OCI-LY1 (cell line): ENCODE measurements around the gene C1orf105.

ENCODE experiments used
- H2AFZ ChIP-seq: fragments of 200-600 bp; sonication (generic), shearing (Covaris generic); 2 replicates; pipeline ENCODE4 v1.6.0; 2014; ENCODE audit warnings: antibody characterized with exemption, mild to moderate bottlenecking, low read length
- H3F3A ChIP-seq: fragments of 200-600 bp; sonication (generic), shearing (Covaris generic); 2 replicates; pipeline ENCODE4 v1.6.0; 2014; ENCODE audit warnings: mild to moderate bottlenecking, antibody characterized with exemption, low read length, moderate library complexity; ENCODE audit not compliant: insufficient read depth
- H3K27ac ChIP-seq: fragments of 200-600 bp; sonication (generic); 2 replicates; pipeline ENCODE4 v1.5.1; 2014; ENCODE audit warnings: low read length, mixed run types, mild to moderate bottlenecking, low read depth; ENCODE audit not compliant: poor library complexity, severe bottlenecking
- H3K27me3 ChIP-seq: fragments of 200-600 bp; sonication (generic); 2 replicates; pipeline ENCODE4 v1.6.0; 2014; ENCODE audit warnings: antibody characterized with exemption, mild to moderate bottlenecking, low read length, moderate library complexity; ENCODE audit not compliant: insufficient read depth
- H3K36me3 ChIP-seq: fragments of 200-600 bp; sonication (generic); 2 replicates; pipeline ENCODE4 v1.6.1; 2014; ENCODE audit warnings: mild to moderate bottlenecking, antibody characterized with exemption, low read length, moderate library complexity, mixed read lengths; ENCODE audit not compliant: insufficient read depth
- H3K4me1 ChIP-seq: fragments of 200-600 bp; sonication (generic); 2 replicates; pipeline ENCODE4 v1.5.1; 2014; ENCODE audit warnings: mild to moderate bottlenecking, low read length, moderate library complexity; ENCODE audit not compliant: insufficient read depth, severe bottlenecking
- H3K4me2 ChIP-seq: fragments of 200-600 bp; sonication (generic), shearing (Covaris generic); 2 replicates; pipeline ENCODE4 v1.6.1; 2014; ENCODE audit warnings: low read length
- H3K4me3 ChIP-seq: fragments of 200-600 bp; sonication (generic); 2 replicates; pipeline ENCODE4 v1.5.1; 2014; ENCODE audit warnings: low read length, low read depth, mild to moderate bottlenecking, mixed read lengths; ENCODE audit not compliant: poor library complexity, severe bottlenecking
- H3K79me2 ChIP-seq: fragments of 200-600 bp; shearing (Covaris generic); 2 replicates; pipeline ENCODE4 v1.6.1; 2016; ENCODE audit warnings: mixed run types, low read length, mixed read lengths; ENCODE audit not compliant: insufficient read depth
- H3K9ac ChIP-seq: fragments of 200-600 bp; sonication (generic), shearing (Covaris generic); 2 replicates; pipeline ENCODE4 v1.6.1; 2014; ENCODE audit warnings: mild to moderate bottlenecking, low read length, mixed read lengths
- H3K9me2 ChIP-seq: fragments of 200-600 bp; sonication (generic), shearing (Covaris generic); 2 replicates; pipeline ENCODE4 v1.6.1; 2014; ENCODE audit warnings: low read depth, mild to moderate bottlenecking, low read length, mixed read lengths
- H3K9me3 ChIP-seq: fragments of 200-600 bp; shearing (Covaris generic); 2 replicates; pipeline ENCODE4 v1.6.1; 2014; ENCODE audit warnings: low read length, mixed read lengths
- H4K20me1 ChIP-seq: fragments of 200-600 bp; sonication (generic), shearing (Covaris generic); 2 replicates; pipeline ENCODE4 v1.6.0; 2016; ENCODE audit warnings: mild to moderate bottlenecking, low read length; ENCODE audit not compliant: insufficient read depth
- CTCF ChIP-seq: fragments of 200-600 bp; sonication (generic), shearing (Covaris generic); IDR thresholded peaks from 2 replicates; pipeline ENCODE4 v1.5.1; 2017; ENCODE audit warnings: mild to moderate bottlenecking, antibody characterized with exemption, low read length, moderate library complexity, mixed read lengths
- EZH2 ChIP-seq: fragments of 200-600 bp; sonication (generic), shearing (Covaris generic); IDR thresholded peaks from 2 replicates; pipeline ENCODE4 v1.8.0; 2017; ENCODE audit warnings: borderline replicate concordance, mixed run types, mild to moderate bottlenecking, antibody characterized with exemption, low read length, moderate library complexity, mixed read lengths

Gene C1orf105

GRCh38 chr1:172473302-172473701 lies 52.8 kb downstream of the C1orf105 start:
- no peak overlapping the region for H2AFZ ChIP-seq
- no peak overlapping the region for H3K9ac ChIP-seq
- no peaks in the 10 kb centered on the region for H4K20me1 ChIP-seq
- H3K4me1 ChIP-seq = no peaks in the 10 kb centered on the region
- H3K4me2 ChIP-seq = no peak overlapping the region
- H3K27me3 ChIP-seq = no peaks in the 10 kb centered on the region
- H3K4me3 ChIP-seq = no peak overlapping the region
- H3F3A ChIP-seq = no peaks in the 10 kb centered on the region
- H3K27ac ChIP-seq = no peak overlapping the region
- no peaks in the 10 kb centered on the region for H3K79me2 ChIP-seq
- no peaks in the 10 kb centered on the region for H3K9me2 ChIP-seq
- no peaks in the 10 kb centered on the region for H3K9me3 ChIP-seq
- no peaks in the 10 kb centered on the region for H3K36me3 ChIP-seq
- no peak for TF ChIP-seq EZH2
- no peak for TF ChIP-seq CTCF

GRCh38 chr1:172473842-172474241 lies 53.4 kb downstream of the C1orf105 start:
- H3K9me2 ChIP-seq = no peaks in the 10 kb centered on the region
- no peak overlapping the region for H2AFZ ChIP-seq
- no peaks in the 10 kb centered on the region for H3K4me1 ChIP-seq
- no peak overlapping the region for H3K4me2 ChIP-seq
- TF ChIP-seq CTCF = no peak
- TF ChIP-seq EZH2 = no peak
- H3K4me3 ChIP-seq = no peak overlapping the region
- no peak overlapping the region for H3K9ac ChIP-seq
- no peaks in the 10 kb centered on the region for H3F3A ChIP-seq
- no peaks in the 10 kb centered on the region for H3K36me3 ChIP-seq
- H3K27ac ChIP-seq = no peak overlapping the region
- H3K79me2 ChIP-seq = no peaks in the 10 kb centered on the region
- no peaks in the 10 kb centered on the region for H3K9me3 ChIP-seq
- no peaks in the 10 kb centered on the region for H4K20me1 ChIP-seq
- H3K27me3 ChIP-seq = no peaks in the 10 kb centered on the region

- Histone ChIP-seq H3F3A (no peaks in the 10 kb centered on the region), H3K79me2 (no peaks in the 10 kb centered on the region), H3K9me2 (no peaks in the 10 kb centered on the region), H3K27me3 (no peaks in the 10 kb centered on the region), H2AFZ (no peak overlapping the region), H3K4me1 (no peaks in the 10 kb centered on the region), H3K4me3 (no peak overlapping the region), H3K9ac (no peak overlapping the region), H3K4me2 (no peak overlapping the region), H3K27ac (no peak overlapping the region), H4K20me1 (no peaks in the 10 kb centered on the region), H3K36me3 (no peaks in the 10 kb centered on the region), H3K9me3 (no peaks in the 10 kb centered on the region)
- TF ChIP-seq EZH2 = no peak
- TF ChIP-seq CTCF = no peak
Measured at GRCh38 chr1:172476218-172476811, 55.8 kb downstream of the C1orf105 start.
